GM23248 (cell line): ENCODE results near the gene TARBP1.

Experiments used
- EZH2 ChIP-seq: fragments of 200-600 bp; sonication (generic); IDR thresholded peaks from 2 replicates; pipeline ENCODE4 v1.6.1; 2018; ENCODE audit warnings: antibody characterized with exemption, mild to moderate bottlenecking; ENCODE audit not compliant: insufficient read depth, poor library complexity, severe bottlenecking
- EZH2phosphoT487 ChIP-seq: fragments of 200-600 bp; sonication (generic); IDR thresholded peaks from 2 replicates; pipeline ENCODE4 v1.6.1; 2018; ENCODE audit warnings: antibody characterized with exemption, moderate library complexity, mild to moderate bottlenecking, low read depth; ENCODE audit not compliant: insufficient read depth

DNA sequence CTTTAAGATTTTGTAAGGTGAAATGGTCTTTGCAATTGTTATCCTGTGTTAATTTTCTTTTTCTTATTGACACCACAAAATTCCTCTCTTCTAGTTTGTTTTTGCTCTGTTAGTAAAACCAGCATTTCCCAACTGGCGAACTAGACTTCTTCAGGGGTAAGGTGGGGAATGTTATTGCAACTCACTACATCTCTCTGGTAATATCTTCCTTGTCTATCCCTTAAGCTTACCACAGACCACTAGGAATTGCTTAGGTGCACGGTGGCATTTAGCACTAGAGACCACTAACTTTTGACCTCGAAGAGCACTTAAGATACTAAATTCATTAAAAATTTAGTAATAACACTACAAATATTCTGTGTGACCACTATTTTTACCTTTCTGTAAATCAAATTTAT, 109.9 kb downstream of the TARBP1 start:
- no peak for TF ChIP-seq EZH2
- no peak for TF ChIP-seq EZH2phosphoT487
